SK-N-SH (cell line): ENCODE data around the gene FAM131B. TPM values are rescaled to one million over a fixed set of nuclear protein-coding genes. Genes with fewer than 3 reads are reported as not detected.

Experiments
- CTCF ChIA-PET: fragments of 300-600, 350-600 bp; formaldehyde crosslinking; extraction: SDS; loops from one replicate; lab custom pipeline; 2021; lab: Yijun Ruan, JAX
- POLR2A ChIA-PET: fragments of 350-600 bp; sonication (Branson Sonifier 250); formaldehyde crosslinking; extraction: SDS; loops from one replicate; lab custom pipeline; 2020; ENCODE audit warnings: antibody characterized with exemption, inconsistent platforms; lab: Yijun Ruan, JAX
- DNase-seq: peaks from one replicate; pipeline ENCODE4 v3.0.0; 2012
- H2AFZ ChIP-seq: fragments of 200-600 bp; sonication (generic); 2 replicates; pipeline ENCODE4 v1.8.1; 2016; ENCODE audit warnings: antibody characterized with exemption, mild to moderate bottlenecking, low read depth
- H3F3A ChIP-seq: fragments of 200-600 bp; sonication (generic); replicated peaks from 2 replicates; pipeline ENCODE3; 2016; ENCODE audit warnings: antibody characterized with exemption, mild to moderate bottlenecking; ENCODE audit not compliant: insufficient read depth
- H3K27ac ChIP-seq, 2 experiments: fragments of 200-500 bp in 1 of 2; fragments of 200-600 bp in 1 of 2; sonication (Bioruptor generic) in 1 of 2; sonication (generic), shearing (Covaris generic) in 1 of 2; 2 replicates each; pipeline versions ENCODE4 v1.5.1 to v1.6.1; 2014 to 2016; ENCODE audit warnings: low read depth in 2 of 2, inconsistent platforms in 1 of 2, low read length in 1 of 2, mild to moderate bottlenecking in 1 of 2, mixed read lengths in 1 of 2
- H3K27me3 ChIP-seq: fragments of 200-600 bp; sonication (generic), shearing (Covaris generic); 2 replicates; pipeline ENCODE4 v1.6.1; 2016; ENCODE audit warnings: mixed run types; ENCODE audit not compliant: insufficient read depth
- H3K36me3 ChIP-seq, 2 experiments: fragments of 200-500 bp in 1 of 2; fragments of 200-600 bp in 1 of 2; sonication (Bioruptor generic) in 1 of 2; sonication (generic) in 1 of 2; replicated peaks in 1 of 2; 2 replicates each; pipeline versions ENCODE3 to v1.5.1; 2014 to 2016; ENCODE audit warnings: low read length in 1 of 2, mild to moderate bottlenecking in 1 of 2; ENCODE audit not compliant: insufficient read depth in 2 of 2, control insufficient read depth in 1 of 2
- H3K4me1 ChIP-seq, 2 experiments: fragments of 200-500 bp in 1 of 2; fragments of 200-600 bp in 1 of 2; sonication (Bioruptor generic) in 1 of 2; sonication (generic), shearing (Covaris generic) in 1 of 2; 2 replicates each; pipeline versions ENCODE4 v1.5.1 to v1.6.1; 2014 to 2016; ENCODE audit warnings: low read depth in 1 of 2, low read length in 1 of 2, mixed run types in 1 of 2; ENCODE audit not compliant: insufficient read depth in 2 of 2, control insufficient read depth in 1 of 2
- H3K4me2 ChIP-seq: fragments of 200-600 bp; sonication (generic), shearing (Covaris generic); 2 replicates; pipeline ENCODE4 v1.6.1; 2017; ENCODE audit warnings: mixed run types
- H3K4me3 ChIP-seq, 2 experiments: fragments of 200-500 bp in 1 of 2; fragments of 200-600 bp in 1 of 2; sonication (Bioruptor generic) in 1 of 2; sonication (generic), shearing (Covaris generic) in 1 of 2; 2 replicates each; pipeline versions ENCODE4 v1.5.1 to v1.8.1; 2014 to 2016; ENCODE audit warnings: low read depth in 2 of 2, inconsistent platforms in 1 of 2, low read length in 1 of 2, mild to moderate bottlenecking in 1 of 2, mixed read lengths in 1 of 2, moderate library complexity in 1 of 2
- H3K79me2 ChIP-seq: fragments of 200-600 bp; sonication (generic); 2 replicates; pipeline ENCODE4 v1.8.1; 2017; ENCODE audit warnings: mild to moderate bottlenecking; ENCODE audit not compliant: insufficient read depth
- H3K9ac ChIP-seq: fragments of 200-600 bp; sonication (generic); 2 replicates; pipeline ENCODE4 v1.6.1; 2017; ENCODE audit warnings: mixed run types
- H3K9me2 ChIP-seq: fragments of 200-600 bp; sonication (generic); 2 replicates; pipeline ENCODE4 v1.6.1; 2017; ENCODE audit warnings: mixed run types
- H3K9me3 ChIP-seq: fragments of 200-600 bp; sonication (generic); 2 replicates; pipeline ENCODE4 v1.6.1; 2017; ENCODE audit warnings: mixed run types, mild to moderate bottlenecking, moderate library complexity
- H4K20me1 ChIP-seq: fragments of 200-600 bp; sonication (generic); 2 replicates; pipeline ENCODE4 v1.6.1; 2017; ENCODE audit warnings: mild to moderate bottlenecking, mixed run types; ENCODE audit not compliant: insufficient read depth
- CHD2 ChIP-seq: fragments of 150-350 bp; IDR thresholded peaks from 2 replicates; pipeline ENCODE4 v1.6.1; 2018; ENCODE audit warnings: low read length; ENCODE audit not compliant: partially characterized antibody
- ELF1 ChIP-seq: IDR thresholded peaks from 2 replicates; pipeline ENCODE4 v1.4.0; 2012
- EZH2phosphoT487 ChIP-seq: fragments of 200-600 bp; sonication (generic); IDR thresholded peaks from 2 replicates; pipeline ENCODE4 v1.6.1; 2017; ENCODE audit warnings: low read depth, mixed run types, mild to moderate bottlenecking, antibody characterized with exemption, moderate library complexity, borderline replicate concordance
- FOSL2 ChIP-seq: IDR thresholded peaks from 2 replicates; pipeline ENCODE4 v1.4.0; 2012; ENCODE audit warnings: low read depth, mild to moderate bottlenecking, moderate library complexity, borderline replicate concordance
- FOXJ3 ChIP-seq: sonication (generic); formaldehyde crosslinking; IDR thresholded peaks from 2 replicates; pipeline ENCODE4 v1.5.1; 2020; ENCODE audit warnings: mild to moderate bottlenecking, missing genetic modification reagents
- FOXM1 ChIP-seq: IDR thresholded peaks from 2 replicates; pipeline ENCODE4 v1.4.0; 2012; ENCODE audit warnings: low read depth, mild to moderate bottlenecking
- GATA2 ChIP-seq: sonication (generic); formaldehyde crosslinking; IDR thresholded peaks from 2 replicates; pipeline ENCODE4 v1.5.0; 2020; ENCODE audit warnings: mild to moderate bottlenecking, missing genetic modification reagents
- NRF1 ChIP-seq: IDR thresholded peaks from 2 replicates; pipeline ENCODE4 v1.6.1; 2012; ENCODE audit warnings: low read depth, mild to moderate bottlenecking, low read length
- RFX5 ChIP-seq: IDR thresholded peaks from 2 replicates; pipeline ENCODE4 v1.6.1; 2012; ENCODE audit warnings: mild to moderate bottlenecking, improper control_type of control experiment, low read length
- SMC3 ChIP-seq: IDR thresholded peaks from 2 replicates; pipeline ENCODE4 v1.6.1; 2012; ENCODE audit warnings: low read depth, low read length, improper control_type of control experiment
- TCF12 ChIP-seq: IDR thresholded peaks from 2 replicates; pipeline ENCODE4 v1.4.0; 2012
- TEAD4 ChIP-seq: IDR thresholded peaks from 2 replicates; pipeline ENCODE4 v1.4.0; 2012; ENCODE audit warnings: mild to moderate bottlenecking, borderline replicate concordance; ENCODE audit not compliant: insufficient read depth
- WGBS: methylation state at CpG from one replicate; pipeline ENCODE4 v1.1.6; 2017; ENCODE audit warnings: low lambda C conversion rate; 5-methylcytosine and 5-hydroxymethylcytosine counted together
- polyA plus RNA-seq, 3 experiments: library from polyadenylated mRNA; depleted of rRNA; stranded (reverse); fragments of >200 nt; gene quantifications; 2 replicates each; pipeline ENCODE4 v1.2.3, GENCODE V29; 2012
- TF ChIP-seq, protein P1 (sequence below): IDR thresholded peaks from 2 replicates; pipeline ENCODE4 v1.4.0; 2012; ENCODE audit warnings: low read depth
- TF ChIP-seq, protein P2 (sequence below): fragments of 150-350 bp; IDR thresholded peaks from 2 replicates; pipeline ENCODE4 v1.6.1; 2017; ENCODE audit warnings: antibody characterized with exemption, low read length, low read depth, borderline replicate concordance
- TF ChIP-seq, protein P3 (sequence below): IDR thresholded peaks from 2 replicates; pipeline ENCODE4 v1.6.1; 2012; ENCODE audit warnings: mild to moderate bottlenecking, low read depth, low read length, moderate library complexity
- TF ChIP-seq, protein P4 (sequence below): fragments of 150-350 bp; IDR thresholded peaks from 2 replicates; pipeline ENCODE4 v1.6.1; 2016; ENCODE audit warnings: mild to moderate bottlenecking, low read depth, low read length

The FAM131B gene
- polyA plus RNA-seq, 1 of the 3 experiments (the other 2 are of a cell fraction): 43.6 TPM

GRCh38 chr7:143382791-143383641 is 20.5 kb upstream of the FAM131B start:
- Histone ChIP-seq H3K9me2 (no peaks in the 10 kb centered on the region), H3K9me3 (no peaks in the 10 kb centered on the region), H3F3A (peaks cover 32% of the 10 kb centered on the region), H3K4me2 (peak overlapping the region; percentile 100), H3K79me2 (peaks cover 98% of the 10 kb centered on the region), H3K9ac (peak overlapping the region; percentile 99), H3K27me3 (no peaks in the 10 kb centered on the region), H2AFZ (no peak overlapping the region), H3K27ac (peak overlapping the region; percentile 91 to 100), H3K4me3 (peak overlapping the region; percentile 79 to 99), H3K36me3 (peaks cover 30 to 53% of the 10 kb centered on the region in 2 experiments), H3K4me1 (peaks cover 23 to 56% of the 10 kb centered on the region in 2 experiments; a peak in 3 of 4 replicates), H4K20me1 (peaks cover 62% of the 10 kb centered on the region)
- ChIA-PET POLR2A (no interaction called here), CTCF (interaction anchor here (0.8 to 5.8 kb wide), 5 partner anchors 12 to 745 kb away, joined by 3 to 38 read pairs (median 7); no protein-coding TSS in a partner anchor)
- no peak for DNase-seq
- TF ChIP-seq NRF1 (no peak), FOSL2 (no peak), RFX5 (no peak), FOXM1 (no peak), CHD2 (no peak), TEAD4 (no peak), TCF12 (no peak), SMC3 (no peak), ELF1 (no peak), EZH2phosphoT487 (no peak), FOXJ3 (CRISPR knock-in tag) (no peak), GATA2 (CRISPR knock-in tag) (no peak)
- TF ChIP-seq, protein P1, sequence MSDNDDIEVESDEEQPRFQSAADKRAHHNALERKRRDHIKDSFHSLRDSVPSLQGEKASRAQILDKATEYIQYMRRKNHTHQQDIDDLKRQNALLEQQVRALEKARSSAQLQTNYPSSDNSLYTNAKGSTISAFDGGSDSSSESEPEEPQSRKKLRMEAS: no peak
- TF ChIP-seq, protein P2, sequence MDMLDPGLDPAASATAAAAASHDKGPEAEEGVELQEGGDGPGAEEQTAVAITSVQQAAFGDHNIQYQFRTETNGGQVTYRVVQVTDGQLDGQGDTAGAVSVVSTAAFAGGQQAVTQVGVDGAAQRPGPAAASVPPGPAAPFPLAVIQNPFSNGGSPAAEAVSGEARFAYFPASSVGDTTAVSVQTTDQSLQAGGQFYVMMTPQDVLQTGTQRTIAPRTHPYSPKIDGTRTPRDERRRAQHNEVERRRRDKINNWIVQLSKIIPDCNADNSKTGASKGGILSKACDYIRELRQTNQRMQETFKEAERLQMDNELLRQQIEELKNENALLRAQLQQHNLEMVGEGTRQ: no peak
- TF ChIP-seq, protein P3, sequence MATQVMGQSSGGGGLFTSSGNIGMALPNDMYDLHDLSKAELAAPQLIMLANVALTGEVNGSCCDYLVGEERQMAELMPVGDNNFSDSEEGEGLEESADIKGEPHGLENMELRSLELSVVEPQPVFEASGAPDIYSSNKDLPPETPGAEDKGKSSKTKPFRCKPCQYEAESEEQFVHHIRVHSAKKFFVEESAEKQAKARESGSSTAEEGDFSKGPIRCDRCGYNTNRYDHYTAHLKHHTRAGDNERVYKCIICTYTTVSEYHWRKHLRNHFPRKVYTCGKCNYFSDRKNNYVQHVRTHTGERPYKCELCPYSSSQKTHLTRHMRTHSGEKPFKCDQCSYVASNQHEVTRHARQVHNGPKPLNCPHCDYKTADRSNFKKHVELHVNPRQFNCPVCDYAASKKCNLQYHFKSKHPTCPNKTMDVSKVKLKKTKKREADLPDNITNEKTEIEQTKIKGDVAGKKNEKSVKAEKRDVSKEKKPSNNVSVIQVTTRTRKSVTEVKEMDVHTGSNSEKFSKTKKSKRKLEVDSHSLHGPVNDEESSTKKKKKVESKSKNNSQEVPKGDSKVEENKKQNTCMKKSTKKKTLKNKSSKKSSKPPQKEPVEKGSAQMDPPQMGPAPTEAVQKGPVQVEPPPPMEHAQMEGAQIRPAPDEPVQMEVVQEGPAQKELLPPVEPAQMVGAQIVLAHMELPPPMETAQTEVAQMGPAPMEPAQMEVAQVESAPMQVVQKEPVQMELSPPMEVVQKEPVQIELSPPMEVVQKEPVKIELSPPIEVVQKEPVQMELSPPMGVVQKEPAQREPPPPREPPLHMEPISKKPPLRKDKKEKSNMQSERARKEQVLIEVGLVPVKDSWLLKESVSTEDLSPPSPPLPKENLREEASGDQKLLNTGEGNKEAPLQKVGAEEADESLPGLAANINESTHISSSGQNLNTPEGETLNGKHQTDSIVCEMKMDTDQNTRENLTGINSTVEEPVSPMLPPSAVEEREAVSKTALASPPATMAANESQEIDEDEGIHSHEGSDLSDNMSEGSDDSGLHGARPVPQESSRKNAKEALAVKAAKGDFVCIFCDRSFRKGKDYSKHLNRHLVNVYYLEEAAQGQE: no peak
- TF ChIP-seq, protein P4, sequence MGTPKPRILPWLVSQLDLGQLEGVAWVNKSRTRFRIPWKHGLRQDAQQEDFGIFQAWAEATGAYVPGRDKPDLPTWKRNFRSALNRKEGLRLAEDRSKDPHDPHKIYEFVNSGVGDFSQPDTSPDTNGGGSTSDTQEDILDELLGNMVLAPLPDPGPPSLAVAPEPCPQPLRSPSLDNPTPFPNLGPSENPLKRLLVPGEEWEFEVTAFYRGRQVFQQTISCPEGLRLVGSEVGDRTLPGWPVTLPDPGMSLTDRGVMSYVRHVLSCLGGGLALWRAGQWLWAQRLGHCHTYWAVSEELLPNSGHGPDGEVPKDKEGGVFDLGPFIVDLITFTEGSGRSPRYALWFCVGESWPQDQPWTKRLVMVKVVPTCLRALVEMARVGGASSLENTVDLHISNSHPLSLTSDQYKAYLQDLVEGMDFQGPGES: no peak
- WGBS: 67% methylated on average over 15 of the region's 15 CpGs
